CD4-positive, CD25-positive, alpha-beta regulatory T cell (primary cell): Measurements from ENCODE around the gene STXBP6. TPM values are rescaled to one million over a fixed set of nuclear protein-coding genes. Genes with fewer than 3 reads are reported as not detected.

Experiments used
- ATAC-seq, 2 donors: fragments of 150-1000 bp; cut with Tn5 transposase; one replicate each; pipeline ENCODE4 v1.10.0; 2021; ENCODE audit warnings: low read depth in 2 of 2, moderate number of reproducible peaks in 2 of 2, moderate library complexity in 1 of 2
- DNase-seq, 3 donors: peaks; one replicate each; pipeline versions ENCODE4 v3.0.0 to v3.0.0-alpha.2; 2012 to 2022; ENCODE audit warnings: mixed read lengths in 1 of 3
- H3K27ac ChIP-seq: one replicate; pipeline ENCODE4 v1.7.0; 2013; ENCODE audit warnings: mild to moderate bottlenecking, low read length; ENCODE audit not compliant: insufficient read depth, poor library complexity, severe bottlenecking
- H3K27me3 ChIP-seq: one replicate; pipeline ENCODE4 v1.7.0; 2013; ENCODE audit warnings: low read length; ENCODE audit not compliant: control insufficient read depth, insufficient read depth
- H3K36me3 ChIP-seq: one replicate; pipeline ENCODE4 v1.7.0; 2013; ENCODE audit warnings: mild to moderate bottlenecking, low read length, moderate library complexity; ENCODE audit not compliant: control insufficient read depth, insufficient read depth
- H3K4me1 ChIP-seq: 2 replicates; pipeline ENCODE4 v1.7.0; 2013; ENCODE audit warnings: mild to moderate bottlenecking, low read length; ENCODE audit not compliant: insufficient read depth, control insufficient read depth, poor library complexity, severe bottlenecking
- H3K4me3 ChIP-seq: one replicate; pipeline ENCODE4 v1.7.0; 2013; ENCODE audit warnings: low read depth, mild to moderate bottlenecking, low read length, moderate library complexity
- H3K9me3 ChIP-seq, 2 experiments: 1 replicate in 1 of 2; 2 replicates in 1 of 2; pipeline ENCODE4 v1.7.0; 2013; ENCODE audit warnings: low read length in 2 of 2, mild to moderate bottlenecking in 1 of 2, moderate library complexity in 1 of 2; ENCODE audit not compliant: control insufficient read depth in 2 of 2
- H3K27ac Mint-ChIP-seq, 3 donors: one replicate each; pipeline ENCODE4 v1.8.0; 2020 to 2022; ENCODE audit warnings: mild to moderate bottlenecking in 3 of 3, mixed read lengths in 3 of 3, moderate library complexity in 2 of 3
- H3K27me3 Mint-ChIP-seq: one replicate; pipeline ENCODE4 v1.8.0; 2022; ENCODE audit warnings: mild to moderate bottlenecking, mixed read lengths
- H3K36me3 Mint-ChIP-seq: one replicate; pipeline ENCODE4 v1.8.0; 2020; ENCODE audit warnings: mixed read lengths
- H3K4me1 Mint-ChIP-seq, 4 donors: one replicate each; pipeline ENCODE4 v1.8.0; 2020 to 2022; ENCODE audit warnings: mixed read lengths in 4 of 4, mild to moderate bottlenecking in 1 of 4
- H3K4me3 Mint-ChIP-seq, 4 donors: one replicate each; pipeline ENCODE4 v1.8.0; 2020 to 2022; ENCODE audit warnings: mild to moderate bottlenecking in 4 of 4, mixed read lengths in 4 of 4, moderate library complexity in 3 of 4
- H3K9me3 Mint-ChIP-seq, 7 donors: one replicate each; pipeline ENCODE4 v1.8.0; 2020 to 2022; ENCODE audit warnings: mixed read lengths in 7 of 7, mild to moderate bottlenecking in 3 of 7, moderate library complexity in 2 of 7
- polyA plus RNA-seq, 4 donors: library from polyadenylated mRNA; unstranded; fragments of 300-500 nt; fragmentation: Illumina TruSeq; gene quantifications; one replicate each; pipeline ENCODE4 v1.2.3, GENCODE V29; 2021
- total RNA-seq: library from RNA; stranded (reverse); gene quantifications from one replicate; pipeline ENCODE4 v1.2.3, GENCODE V29; 2022

Gene STXBP6
- total and polyA plus RNA-seq, 5 donors from 2014 or later, result not detected

DNA sequence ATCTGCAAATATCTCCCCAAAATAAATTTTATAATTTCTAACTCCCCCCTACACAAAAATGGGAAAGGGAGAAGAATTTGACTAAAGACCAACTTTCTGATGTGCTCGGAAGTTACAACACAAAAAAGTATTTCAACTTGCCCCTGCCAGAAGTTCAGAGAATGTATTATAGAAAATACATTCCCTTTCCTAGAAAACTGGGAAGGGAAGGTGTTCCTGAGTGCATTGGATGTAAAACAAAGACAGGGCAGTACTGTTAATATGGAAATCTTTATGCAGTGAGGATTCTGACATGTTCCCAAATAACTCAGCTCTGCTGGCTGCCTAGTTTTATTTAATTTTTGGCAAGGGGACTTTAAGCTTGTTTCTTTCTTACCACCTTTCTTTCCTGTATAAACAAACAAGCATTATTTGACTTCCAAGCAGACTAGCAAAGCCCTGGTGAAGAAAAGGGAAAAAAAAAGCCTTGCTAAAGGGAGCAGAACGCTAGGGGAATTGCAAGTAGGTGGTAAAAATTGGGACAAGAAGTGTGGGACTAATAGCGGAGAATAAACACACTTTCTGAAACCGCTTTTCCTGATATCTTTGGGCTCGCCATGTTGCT lies 124.1 kb downstream of the STXBP6 start:
- no peaks in the 10 kb centered on the region for H3K4me1 ChIP-seq
- H3K27me3 ChIP-seq, result no peaks in the 10 kb centered on the region
- H3K36me3 Mint-ChIP-seq, result no peaks in the 10 kb centered on the region
- no peaks in the 10 kb centered on the region for H3K27me3 Mint-ChIP-seq
- DNase-seq (no peak), ATAC-seq (no peak)
- no peaks in the 10 kb centered on the region for H3K36me3 ChIP-seq
- no peaks in the 10 kb centered on the region for H3K4me1 Mint-ChIP-seq
- H3K4me3 Mint-ChIP-seq, result no peak overlapping the region
- H3K9me3 ChIP-seq, result no peaks in the 10 kb centered on the region
- H3K9me3 Mint-ChIP-seq, result peaks cover 0 to 3% (median 0%) of the 10 kb centered on the region in 7 donors
- no peak overlapping the region for H3K4me3 ChIP-seq
- H3K27ac Mint-ChIP-seq, result no peak overlapping the region
- no peak overlapping the region for H3K27ac ChIP-seq

- no peaks in the 10 kb centered on the region for H3K27me3 ChIP-seq
- no peak for ATAC-seq
- H3K4me3 ChIP-seq, result no peak overlapping the region
- Mint-ChIP-seq H3K9me3 (peaks cover 0 to 3% (median 0%) of the 10 kb centered on the region in 7 donors), H3K36me3 (no peaks in the 10 kb centered on the region), H3K27me3 (no peaks in the 10 kb centered on the region), H3K4me1 (no peaks in the 10 kb centered on the region), H3K4me3 (no peak overlapping the region), H3K27ac (no peak overlapping the region)
- no peaks in the 10 kb centered on the region for H3K9me3 ChIP-seq
- DNase-seq, result no peak
- H3K4me1 ChIP-seq, result no peaks in the 10 kb centered on the region
- H3K27ac ChIP-seq, result no peak overlapping the region
- no peaks in the 10 kb centered on the region for H3K36me3 ChIP-seq
Observed at GRCh38 chr14:24924544-24924943, 125.4 kb downstream of the STXBP6 start.

DNA sequence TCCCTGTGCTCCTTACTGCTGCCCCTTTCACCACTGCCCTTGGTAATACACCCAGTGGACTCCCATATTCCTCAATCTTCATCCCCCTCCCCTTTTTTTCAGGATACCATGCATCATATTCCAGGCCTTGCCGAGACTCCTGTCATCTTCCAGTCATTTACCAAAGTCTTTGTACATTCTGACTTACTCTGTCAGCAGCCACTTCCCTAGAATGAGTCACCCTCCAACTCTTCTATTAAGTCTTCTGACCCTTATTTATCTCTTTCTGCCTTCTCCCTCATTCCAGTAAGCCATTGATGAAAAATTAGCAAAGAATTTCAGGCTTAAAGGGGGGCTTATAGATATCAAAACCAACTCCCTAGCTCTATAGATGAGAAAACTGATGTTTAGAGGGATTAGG lies 128.0 kb downstream of the STXBP6 start:
- H3K27me3 Mint-ChIP-seq, result no peaks in the 10 kb centered on the region
- no peak overlapping the region for H3K27ac Mint-ChIP-seq

DNA sequence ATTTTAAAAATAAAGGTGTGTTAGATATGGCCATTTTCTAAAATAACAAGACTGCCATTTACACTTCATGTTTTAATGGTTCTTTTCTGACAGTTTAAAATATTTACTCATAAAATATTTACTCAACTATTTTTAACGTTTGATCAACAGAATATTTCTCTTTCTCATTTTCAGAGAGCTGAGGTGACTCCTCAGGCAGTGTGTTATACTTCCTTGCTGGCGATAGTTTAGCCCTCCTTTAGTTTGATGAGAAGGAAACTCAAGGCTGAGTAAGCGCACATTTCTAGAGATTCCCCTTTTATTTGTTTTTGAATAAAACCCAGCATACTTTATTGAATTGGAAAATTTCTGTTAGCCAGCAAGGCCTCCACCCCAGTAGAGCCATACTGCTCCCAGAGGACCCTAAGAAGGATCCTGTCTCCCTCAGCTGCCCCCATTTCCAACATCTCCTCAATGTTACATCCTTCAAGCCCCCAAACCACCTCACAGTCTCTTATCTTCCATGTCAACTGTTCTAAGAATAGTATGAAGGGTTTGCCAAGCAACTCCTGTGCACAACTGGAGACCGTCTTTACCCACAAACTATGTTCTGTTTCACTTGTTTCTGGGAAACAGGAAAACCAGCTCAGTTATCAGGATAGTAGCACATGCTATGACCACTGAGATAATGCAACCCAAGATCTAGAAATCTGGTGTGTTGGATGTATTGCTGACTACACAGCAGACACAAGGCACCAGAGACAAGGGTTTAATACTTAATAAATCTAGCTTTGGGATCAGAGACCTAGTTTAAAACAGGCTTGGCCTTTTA lies 129.5 kb downstream of the STXBP6 start:
- Histone ChIP-seq H3K4me3 (no peak overlapping the region), H3K9me3 (no peaks in the 10 kb centered on the region), H3K27ac (no peak overlapping the region), H3K36me3 (no peaks in the 10 kb centered on the region), H3K4me1 (no peaks in the 10 kb centered on the region), H3K27me3 (peaks cover 3% of the 10 kb centered on the region)
- DNase-seq (no peak), ATAC-seq (no peak)
- H3K36me3 Mint-ChIP-seq, result no peaks in the 10 kb centered on the region
- H3K9me3 Mint-ChIP-seq, result peaks cover 0 to 3% (median 0%) of the 10 kb centered on the region in 7 donors
- no peak overlapping the region for H3K27ac Mint-ChIP-seq
- H3K4me3 Mint-ChIP-seq, result no peak overlapping the region
- no peaks in the 10 kb centered on the region for H3K4me1 Mint-ChIP-seq
- no peaks in the 10 kb centered on the region for H3K27me3 Mint-ChIP-seq

More for the DNA sequence above, 128.0 kb downstream of the STXBP6 start:
- no peak overlapping the region for H3K27ac ChIP-seq
- DNase-seq, result no peak
- ATAC-seq, result no peak
- H3K36me3 ChIP-seq, result no peaks in the 10 kb centered on the region
- H3K9me3 Mint-ChIP-seq, result peaks cover 0 to 3% (median 0%) of the 10 kb centered on the region in 7 donors
- H3K27me3 ChIP-seq, result peaks cover 3% of the 10 kb centered on the region
- H3K4me1 ChIP-seq, result no peaks in the 10 kb centered on the region
- H3K4me3 ChIP-seq, result no peak overlapping the region
- H3K4me1 Mint-ChIP-seq, result no peaks in the 10 kb centered on the region
- H3K36me3 Mint-ChIP-seq, result no peaks in the 10 kb centered on the region
- H3K9me3 ChIP-seq, result no peaks in the 10 kb centered on the region
- no peak overlapping the region for H3K4me3 Mint-ChIP-seq

DNA sequence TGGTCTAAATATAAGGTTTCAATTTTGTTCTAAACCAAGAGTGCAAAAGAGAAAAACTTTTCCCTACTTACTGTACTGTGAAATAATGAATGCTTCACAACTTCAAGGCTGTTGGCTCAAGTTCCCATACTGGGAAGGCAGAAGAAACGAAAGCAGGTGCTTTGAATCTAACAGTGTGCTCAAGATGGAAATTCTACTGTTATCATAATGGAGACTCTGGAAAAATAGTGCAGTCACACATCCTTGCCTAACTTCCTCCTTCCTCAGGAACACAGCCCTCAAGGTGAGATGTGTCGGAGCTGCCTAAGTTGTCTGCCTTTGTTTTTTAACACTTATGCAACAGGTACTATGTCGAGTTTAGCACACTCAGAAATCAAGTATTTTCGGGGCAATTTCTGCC lies 131.1 kb downstream of the STXBP6 start:
- no peak overlapping the region for H3K4me3 Mint-ChIP-seq
- no peak for ATAC-seq
- Histone ChIP-seq H3K27me3 (peaks cover 3% of the 10 kb centered on the region), H3K4me3 (no peak overlapping the region), H3K27ac (no peak overlapping the region), H3K36me3 (no peaks in the 10 kb centered on the region), H3K4me1 (no peaks in the 10 kb centered on the region), H3K9me3 (no peaks in the 10 kb centered on the region)
- H3K4me1 Mint-ChIP-seq, result no peaks in the 10 kb centered on the region
- DNase-seq, result no peak
- no peak overlapping the region for H3K27ac Mint-ChIP-seq
- peaks cover 0 to 3% (median 0%) of the 10 kb centered on the region in 7 donors for H3K9me3 Mint-ChIP-seq
- no peaks in the 10 kb centered on the region for H3K27me3 Mint-ChIP-seq
- H3K36me3 Mint-ChIP-seq, result no peaks in the 10 kb centered on the region

- Mint-ChIP-seq H3K9me3 (peaks cover 0 to 1% (median 0%) of the 10 kb centered on the region in 7 donors), H3K36me3 (no peaks in the 10 kb centered on the region), H3K4me1 (no peaks in the 10 kb centered on the region), H3K27me3 (no peaks in the 10 kb centered on the region), H3K27ac (no peak overlapping the region), H3K4me3 (no peak overlapping the region)
- ATAC-seq, result no peak
- DNase-seq, result no peak
- Histone ChIP-seq H3K4me3 (no peak overlapping the region), H3K27ac (no peak overlapping the region), H3K27me3 (peaks cover 3% of the 10 kb centered on the region), H3K9me3 (no peaks in the 10 kb centered on the region), H3K36me3 (no peaks in the 10 kb centered on the region), H3K4me1 (no peaks in the 10 kb centered on the region)
Observed at GRCh38 chr14:24915958-24916595, 133.9 kb downstream of the STXBP6 start.

DNA sequence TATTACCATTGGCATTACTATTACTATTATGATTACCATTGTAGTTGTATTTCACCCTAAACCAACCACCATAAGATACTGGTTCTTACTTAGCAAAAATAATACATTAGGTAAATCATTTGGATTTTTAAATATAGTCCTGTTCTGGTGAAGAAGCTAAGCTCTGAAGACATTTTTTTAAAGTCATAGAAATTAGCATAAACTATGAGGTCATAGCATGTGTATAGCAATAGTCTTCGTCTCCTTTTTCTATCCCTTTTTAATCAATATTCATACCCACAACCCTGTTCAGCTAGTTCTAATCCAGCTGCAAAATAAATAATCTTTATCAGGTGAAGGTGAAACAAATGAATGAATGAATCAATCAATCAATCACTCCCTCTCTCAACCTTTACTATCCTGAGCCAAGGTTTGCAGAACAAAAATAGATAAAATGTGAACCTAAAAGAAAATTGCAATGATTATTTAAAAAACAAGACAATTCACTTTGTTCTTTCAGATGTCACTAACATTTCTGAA lies 134.5 kb downstream of the STXBP6 start:
- Mint-ChIP-seq H3K9me3 (peaks cover 0 to 1% (median 0%) of the 10 kb centered on the region in 7 donors), H3K36me3 (no peaks in the 10 kb centered on the region), H3K27ac (no peak overlapping the region), H3K27me3 (peaks cover under 1% of the 10 kb centered on the region), H3K4me1 (no peaks in the 10 kb centered on the region), H3K4me3 (no peak overlapping the region)
- no peak overlapping the region for H3K27ac ChIP-seq
- H3K9me3 ChIP-seq, result no peaks in the 10 kb centered on the region
- peaks cover 3% of the 10 kb centered on the region for H3K27me3 ChIP-seq
- H3K4me3 ChIP-seq, result no peak overlapping the region
- H3K4me1 ChIP-seq, result no peaks in the 10 kb centered on the region
- ATAC-seq, result no peak
- no peak for DNase-seq
- no peaks in the 10 kb centered on the region for H3K36me3 ChIP-seq
